ENCODE measurements around the gene TTC28.

The TTC28 gene

DNA sequence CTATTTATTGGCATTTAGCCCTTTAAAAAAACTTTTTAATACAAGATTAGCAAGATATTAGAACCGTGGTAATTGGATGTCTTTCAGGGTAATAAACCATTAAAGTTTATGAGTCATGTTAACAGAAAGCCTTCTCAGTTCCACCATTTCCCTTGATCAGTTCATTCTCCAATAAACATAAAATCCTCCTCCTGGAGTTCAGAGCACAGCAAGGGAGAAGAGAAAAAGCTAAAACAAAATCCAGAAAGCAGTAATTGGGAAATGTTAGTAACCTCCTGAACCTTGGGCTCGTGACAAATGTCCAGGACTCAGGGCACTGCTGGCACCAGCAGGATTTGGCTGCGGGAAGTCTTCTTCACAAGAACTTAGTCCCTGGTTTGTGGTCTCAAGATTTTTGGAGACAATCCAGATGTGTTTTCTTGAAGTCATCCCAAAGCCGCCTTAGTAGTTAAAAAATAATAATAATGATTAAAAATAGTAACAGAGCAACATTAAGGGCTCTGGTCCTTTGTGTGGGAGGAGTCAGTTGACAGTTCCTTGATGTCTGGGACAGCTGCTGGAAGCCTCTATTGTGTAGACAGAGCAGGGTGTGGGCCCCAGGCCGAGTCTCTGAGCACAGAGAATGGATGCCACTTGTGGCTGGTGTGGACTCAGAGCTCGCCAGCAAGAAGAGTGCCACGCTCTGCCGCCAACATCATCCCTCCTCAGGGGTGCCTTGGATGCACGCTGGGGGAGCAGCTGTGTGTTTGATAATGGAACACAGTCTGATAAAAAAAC lies 717.2 kb downstream of the TTC28 start:
- DNase-seq (ENCODE audit: low read depth), result no peak
- no peak for TF ChIP-seq CTCF (IDR thresholded peaks at IDR 0.05; ENCODE audit: insufficient read depth, low read depth, low read length, missing control alignments)

DNA sequence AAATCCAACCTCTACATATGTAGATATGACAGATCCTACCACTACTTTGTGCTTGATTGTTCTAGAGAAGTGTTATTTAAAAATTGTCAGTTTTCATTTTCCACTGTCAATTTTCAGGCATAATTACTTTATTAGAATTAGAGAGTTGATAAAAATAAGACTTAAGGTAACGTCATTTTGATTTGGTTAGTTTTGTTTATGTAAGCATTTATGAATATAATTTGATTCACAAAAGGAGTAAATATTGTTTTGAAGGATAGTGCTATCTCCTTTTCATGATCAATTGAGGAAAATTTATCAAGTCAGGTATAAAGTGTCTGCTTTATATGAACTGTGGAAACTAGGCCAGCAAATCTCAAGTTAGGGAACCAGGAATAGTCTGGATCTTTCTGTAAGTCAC lies 718.0 kb downstream of the TTC28 start:
- TF ChIP-seq CTCF (IDR thresholded peaks at IDR 0.05; ENCODE audit: insufficient read depth, low read depth, low read length, missing control alignments), result no peak
- no peak for DNase-seq (ENCODE audit: low read depth)
- H3K4me3 ChIP-seq (ENCODE audit: low read length), result no peak overlapping the region

More for the DNA sequence above, 717.2 kb downstream of the TTC28 start:
- H3K4me3 ChIP-seq (ENCODE audit: low read length), result no peak overlapping the region

GRCh38 chr22:27961182-27961581 lies 718.5 kb downstream of the TTC28 start:
- DNase-seq (ENCODE audit: low read depth), result no peak
- TF ChIP-seq CTCF (IDR thresholded peaks at IDR 0.05; ENCODE audit: insufficient read depth, low read depth, low read length, missing control alignments), result no peak

DNA sequence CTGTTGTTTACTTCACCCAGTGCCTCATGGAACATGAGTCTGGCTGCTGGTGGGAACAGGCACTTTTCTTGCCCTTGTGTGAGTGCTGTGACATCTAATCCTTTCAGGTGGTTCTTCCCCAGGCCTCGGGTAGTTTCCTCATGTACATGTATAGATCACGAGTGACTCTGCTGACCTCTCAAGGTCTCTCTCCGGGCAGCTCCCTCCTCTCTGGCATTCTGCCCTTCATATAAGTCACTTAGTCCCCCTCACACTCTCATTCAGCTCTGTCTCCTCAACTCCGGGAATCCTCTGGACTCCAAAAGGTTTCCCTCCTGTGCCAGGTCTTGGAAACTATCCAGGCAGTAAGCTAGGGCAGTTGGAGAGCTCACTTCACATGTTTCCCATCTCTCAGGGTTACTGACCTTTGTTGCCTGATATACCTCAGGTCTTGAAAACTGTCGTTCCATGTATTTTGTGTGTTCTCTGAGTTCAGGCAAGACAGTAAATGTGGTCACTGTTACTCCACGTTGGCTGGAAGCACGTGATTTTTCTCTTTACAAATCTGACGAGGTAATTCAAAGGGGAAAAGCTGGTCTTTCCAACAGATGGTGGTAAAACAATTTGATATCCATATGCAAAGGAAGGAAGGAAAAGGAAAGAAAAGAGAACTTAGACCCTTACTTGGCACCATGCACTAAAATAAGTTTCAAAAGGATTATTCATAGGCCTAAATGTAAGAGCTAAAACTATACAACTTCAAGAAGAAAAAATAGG lies 720.1 kb downstream of the TTC28 start:
- DNase-seq (ENCODE audit: low read depth), result no peak
- TF ChIP-seq CTCF (IDR thresholded peaks at IDR 0.05; ENCODE audit: insufficient read depth, low read depth, low read length, missing control alignments), result no peak

More at GRCh38 chr22:27961182-27961581, 718.5 kb downstream of the TTC28 start:
- H3K4me3 ChIP-seq (ENCODE audit: low read length), result no peak overlapping the region

GRCh38 chr22:27952779-27953178 lies 726.9 kb downstream of the TTC28 start:
- TF ChIP-seq CTCF (IDR thresholded peaks at IDR 0.05; ENCODE audit: insufficient read depth, low read depth, low read length, missing control alignments), result no peak
- H3K4me3 ChIP-seq (ENCODE audit: low read length), result no peak overlapping the region
- DNase-seq (ENCODE audit: low read depth), result peak; percentile 17

More for the DNA sequence above, 720.1 kb downstream of the TTC28 start:
- no peak overlapping the region for H3K4me3 ChIP-seq (ENCODE audit: low read length)

GRCh38 chr22:27952091-27952490 lies 727.5 kb downstream of the TTC28 start:
- DNase-seq (ENCODE audit: low read depth), result peak; percentile 36
- no peak for TF ChIP-seq CTCF (IDR thresholded peaks at IDR 0.05; ENCODE audit: insufficient read depth, low read depth, low read length, missing control alignments)
- H3K4me3 ChIP-seq (ENCODE audit: low read length), result no peak overlapping the region
